ENCODE measurements around the gene TPGS2. TPM values are rescaled to one million over a fixed set of nuclear protein-coding genes. Genes with fewer than 3 reads are reported as not detected.

Gene TPGS2
- total RNA-seq, 1 experiment from 2014 or later = 62.6 TPM

DNA sequence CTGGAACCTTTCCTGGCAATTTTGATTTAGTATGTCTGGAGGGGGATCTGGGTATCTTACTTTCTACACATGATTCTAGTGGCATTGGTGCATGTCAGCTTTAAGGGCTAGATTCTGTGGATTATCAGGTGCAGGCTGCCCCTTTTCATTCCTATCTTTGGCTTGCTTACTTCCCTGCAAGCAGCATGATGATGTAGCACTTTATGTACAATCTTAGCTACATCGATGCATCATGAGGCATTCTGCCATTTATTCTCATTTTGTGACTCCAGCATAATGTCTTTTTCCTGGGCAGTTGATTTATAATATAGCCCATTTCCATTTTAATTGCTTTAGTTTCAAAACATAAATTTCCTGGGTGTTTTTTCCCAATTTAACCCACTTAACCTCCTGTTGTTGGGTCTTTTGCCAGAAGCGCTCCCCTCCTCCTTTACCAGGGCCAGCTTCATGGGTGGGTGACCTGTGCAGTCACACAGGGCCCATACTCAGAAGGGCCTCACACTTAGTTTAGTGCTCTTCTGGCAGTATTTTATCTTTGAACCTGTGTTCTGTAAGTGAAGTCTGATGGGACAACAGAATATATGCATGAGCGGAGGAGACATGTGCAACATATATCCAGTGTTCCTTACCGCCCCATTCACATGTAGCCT is 36.0 kb downstream of the TPGS2 start:
- intact Hi-C loops (cut with micrococcal nuclease; ENCODE audit: unreplicated experiment) = no loop called here
- no peaks in the 10 kb centered on the region for H3K36me3 ChIP-seq (ENCODE audit: low read depth)
- H4K20me1 ChIP-seq (ENCODE audit: insufficient read depth) = no peaks in the 10 kb centered on the region
- no peak for DNase-seq
- POLR2A ChIA-PET (ENCODE audit: unreplicated experiment) = no interaction called here
- H3K4me3 ChIP-seq = no peak overlapping the region
- no peaks in the 10 kb centered on the region for H3K4me1 ChIP-seq (replicated peaks; ENCODE audit: insufficient read depth)
- H3K9me3 ChIP-seq (ENCODE audit: insufficient read depth, low read depth) = no peaks in the 10 kb centered on the region
- H3K4me2 ChIP-seq = no peak overlapping the region
- no peaks in the 10 kb centered on the region for H3F3A ChIP-seq (ENCODE audit: insufficient read depth, low read depth)
- H3K79me2 ChIP-seq (ENCODE audit: low read depth) = no peaks in the 10 kb centered on the region
- BruUV-seq (replicated peaks) = no TSS peak
- H3K27ac ChIP-seq = no peak overlapping the region
- H3K27me3 ChIP-seq (ENCODE audit: insufficient read depth, low read depth) = no peaks in the 10 kb centered on the region
- CTCF ChIA-PET = no interaction called here
- no peak overlapping the region for H2AFZ ChIP-seq
- no peak for TF ChIP-seq EZH2 (IDR thresholded peaks at IDR 0.05; ENCODE audit: low read depth)
- TF ChIP-seq, protein P1, sequence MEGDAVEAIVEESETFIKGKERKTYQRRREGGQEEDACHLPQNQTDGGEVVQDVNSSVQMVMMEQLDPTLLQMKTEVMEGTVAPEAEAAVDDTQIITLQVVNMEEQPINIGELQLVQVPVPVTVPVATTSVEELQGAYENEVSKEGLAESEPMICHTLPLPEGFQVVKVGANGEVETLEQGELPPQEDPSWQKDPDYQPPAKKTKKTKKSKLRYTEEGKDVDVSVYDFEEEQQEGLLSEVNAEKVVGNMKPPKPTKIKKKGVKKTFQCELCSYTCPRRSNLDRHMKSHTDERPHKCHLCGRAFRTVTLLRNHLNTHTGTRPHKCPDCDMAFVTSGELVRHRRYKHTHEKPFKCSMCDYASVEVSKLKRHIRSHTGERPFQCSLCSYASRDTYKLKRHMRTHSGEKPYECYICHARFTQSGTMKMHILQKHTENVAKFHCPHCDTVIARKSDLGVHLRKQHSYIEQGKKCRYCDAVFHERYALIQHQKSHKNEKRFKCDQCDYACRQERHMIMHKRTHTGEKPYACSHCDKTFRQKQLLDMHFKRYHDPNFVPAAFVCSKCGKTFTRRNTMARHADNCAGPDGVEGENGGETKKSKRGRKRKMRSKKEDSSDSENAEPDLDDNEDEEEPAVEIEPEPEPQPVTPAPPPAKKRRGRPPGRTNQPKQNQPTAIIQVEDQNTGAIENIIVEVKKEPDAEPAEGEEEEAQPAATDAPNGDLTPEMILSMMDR (conservative IDR thresholded peaks at IDR 0.05) = no peak
- H3K9me2 ChIP-seq (ENCODE audit: insufficient read depth) = no peaks in the 10 kb centered on the region

DNA sequence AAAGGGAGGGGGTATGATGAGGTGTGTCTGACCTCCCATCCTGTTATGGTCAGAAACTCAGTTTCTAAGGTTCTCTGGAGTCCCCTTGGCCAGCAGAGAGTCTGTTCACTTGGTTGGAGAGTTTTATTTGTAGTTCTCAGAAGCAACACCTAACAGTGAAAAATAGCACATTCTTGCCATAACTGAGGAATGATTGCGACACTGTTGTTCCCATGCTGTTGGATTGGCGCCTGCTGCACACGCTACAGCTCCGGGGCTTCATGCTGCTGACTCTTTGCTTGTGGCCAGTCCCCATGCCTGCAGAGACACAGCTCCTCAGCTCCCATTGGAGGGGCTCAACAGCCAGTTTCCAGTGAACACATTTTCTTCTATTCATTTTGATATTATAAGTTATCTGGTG is 42.1 kb downstream of the TPGS2 start:
- Histone ChIP-seq H3F3A (ENCODE audit: insufficient read depth, low read depth) (no peaks in the 10 kb centered on the region), H3K27me3 (ENCODE audit: insufficient read depth, low read depth) (no peaks in the 10 kb centered on the region), H3K9me2 (ENCODE audit: insufficient read depth) (no peaks in the 10 kb centered on the region), H4K20me1 (ENCODE audit: insufficient read depth) (no peaks in the 10 kb centered on the region), H3K4me3 (no peak overlapping the region), H2AFZ (no peak overlapping the region), H3K9me3 (ENCODE audit: insufficient read depth, low read depth) (no peaks in the 10 kb centered on the region), H3K27ac (no peak overlapping the region), H3K4me2 (no peak overlapping the region), H3K79me2 (ENCODE audit: low read depth) (no peaks in the 10 kb centered on the region), H3K36me3 (ENCODE audit: low read depth) (no peaks in the 10 kb centered on the region), H3K4me1 (replicated peaks; ENCODE audit: insufficient read depth) (no peaks in the 10 kb centered on the region)
- DNase-seq = peak in 1 of 2 experiments; percentile 12
- no TSS peak for BruUV-seq (replicated peaks)
- ChIA-PET POLR2A (ENCODE audit: unreplicated experiment) (no interaction called here), CTCF (no interaction called here)
- intact Hi-C loops (cut with micrococcal nuclease; ENCODE audit: unreplicated experiment) = no loop called here
- TF ChIP-seq EZH2 (IDR thresholded peaks at IDR 0.05; ENCODE audit: low read depth) = no peak
- TF ChIP-seq, protein P1 (conservative IDR thresholded peaks at IDR 0.05) = no peak

DNA sequence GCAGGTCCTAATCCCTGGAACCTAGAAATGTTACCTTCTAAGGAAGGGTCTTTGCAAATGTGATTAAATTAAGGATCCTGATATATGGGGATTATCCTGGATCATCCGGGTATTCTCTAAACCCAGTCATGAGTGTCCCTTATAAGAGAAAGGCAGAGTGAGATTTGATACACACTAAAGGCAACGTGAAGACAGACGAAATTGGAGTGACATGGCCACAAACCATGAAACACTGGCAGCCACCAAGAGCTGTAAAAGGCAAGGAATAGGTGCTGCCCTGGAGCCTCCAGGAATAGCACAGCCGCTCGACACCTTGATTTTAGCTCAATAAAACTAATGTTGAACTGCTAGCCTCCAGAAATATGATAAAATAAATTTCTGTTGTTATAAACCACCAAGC is 45.0 kb downstream of the TPGS2 start:
- Histone ChIP-seq H3K79me2 (ENCODE audit: low read depth) (no peaks in the 10 kb centered on the region), H4K20me1 (ENCODE audit: insufficient read depth) (no peaks in the 10 kb centered on the region), H3K9me3 (ENCODE audit: insufficient read depth, low read depth) (no peaks in the 10 kb centered on the region), H3F3A (ENCODE audit: insufficient read depth, low read depth) (no peaks in the 10 kb centered on the region), H2AFZ (no peak overlapping the region), H3K9me2 (ENCODE audit: insufficient read depth) (no peaks in the 10 kb centered on the region), H3K4me1 (replicated peaks; ENCODE audit: insufficient read depth) (no peaks in the 10 kb centered on the region), H3K27ac (no peak overlapping the region), H3K36me3 (ENCODE audit: low read depth) (no peaks in the 10 kb centered on the region), H3K4me3 (no peak overlapping the region), H3K4me2 (no peak overlapping the region), H3K27me3 (ENCODE audit: insufficient read depth, low read depth) (no peaks in the 10 kb centered on the region)
- CTCF ChIA-PET = no interaction called here
- no peak for TF ChIP-seq EZH2 (IDR thresholded peaks at IDR 0.05; ENCODE audit: low read depth)
- TF ChIP-seq, protein P1 (conservative IDR thresholded peaks at IDR 0.05) = no peak
- DNase-seq = no peak
- intact Hi-C loops (cut with micrococcal nuclease; ENCODE audit: unreplicated experiment) = no loop called here
- BruUV-seq (replicated peaks) = no TSS peak
- POLR2A ChIA-PET (ENCODE audit: unreplicated experiment) = no interaction called here

Data from PC-9 (cell line).